HCT116 (cell line): ENCODE measurements around the gene KCTD1. TPM values are rescaled to one million over a fixed set of nuclear protein-coding genes. Genes with fewer than 3 reads are reported as not detected.

Experiments used
- ATAC-seq: fragments of 200-7000 bp; cut with Tn5 transposase; 2 replicates; pipeline ENCODE4 v1.9.1; 2020; ENCODE audit warnings: mild to moderate bottlenecking, moderate library complexity
- BruUV-seq: library from RNA; stranded (reverse); fragments of 400-500 nt; replicated peaks from 2 replicates; lab custom pipeline; 2021; lab: Mats Ljungman, UMichigan
- CTCF ChIA-PET: fragments of 300-600 bp; sonication (Branson Sonifier 250); formaldehyde crosslinking; loops from one replicate; lab custom pipeline; 2021; ENCODE audit warnings: antibody characterized with exemption; lab: Charles Lee
- POLR2A ChIA-PET: fragments of 300-600, 350-600 bp; sonication (Branson Sonifier 250); formaldehyde crosslinking; loops from one replicate; lab custom pipeline; 2021; ENCODE audit warnings: antibody characterized with exemption; lab: Charles Lee
- RAD21 ChIA-PET, 2 experiments: fragments of 300-600 bp; sonication (Branson Sonifier 250); formaldehyde crosslinking; loops; one replicate each; lab custom pipeline; 2023; ENCODE audit warnings: low total read pairs in 2 of 2; ENCODE audit not compliant: uncharacterized antibody in 2 of 2, unreplicated experiment in 2 of 2, low non-redundant PET in 1 of 2; lab: Charles Lee
- DNase-seq: peaks from one replicate; pipeline ENCODE4 v3.0.0-alpha.2; 2010; ENCODE audit warnings: low read depth, low spot score
- H2AFZ ChIP-seq: fragments of 200-600 bp; shearing (Covaris generic), sonication (generic); 2 replicates; pipeline ENCODE4 v1.6.1; 2017; ENCODE audit warnings: low read depth, mixed run types, mixed read lengths, antibody characterized with exemption, low read length; ENCODE audit not compliant: poor library complexity, severe bottlenecking
- H3K27ac ChIP-seq: 2 replicates; pipeline ENCODE4 v1.5.1; 2012; ENCODE audit warnings: low read depth, low read length
- H3K27me3 ChIP-seq: fragments of 200-600 bp; sonication (generic); 2 replicates; pipeline ENCODE4 v1.6.1; 2016; ENCODE audit warnings: mixed run types, low read length, mixed read lengths; ENCODE audit not compliant: insufficient read depth
- H3K36me3 ChIP-seq, 2 experiments: fragments of 200-500 bp in 1 of 2; fragments of 200-600 bp in 1 of 2; sonication (Bioruptor generic) in 1 of 2; sonication (generic) in 1 of 2; 2 replicates each; pipeline versions ENCODE4 v1.5.1 to v1.6.1; 2014 to 2016; ENCODE audit warnings: low read length in 2 of 2, inconsistent platforms in 1 of 2, mixed read lengths in 1 of 2, mixed run types in 1 of 2; ENCODE audit not compliant: insufficient read depth in 2 of 2, control insufficient read depth in 1 of 2
- H3K4me1 ChIP-seq, 2 experiments: fragments of 200-600 bp in 1 of 2; sonication (generic) in 1 of 2; 2 replicates each; pipeline versions ENCODE4 v1.5.1 to v1.6.1; 2012 to 2017; ENCODE audit warnings: low read length in 2 of 2, inconsistent platforms in 1 of 2, mild to moderate bottlenecking in 1 of 2, mixed read lengths in 1 of 2, mixed run types in 1 of 2, moderate library complexity in 1 of 2; ENCODE audit not compliant: insufficient read depth in 2 of 2, control insufficient read depth in 1 of 2
- H3K4me2 ChIP-seq: fragments of 200-600 bp; sonication (generic); 2 replicates; pipeline ENCODE4 v1.6.1; 2017; ENCODE audit warnings: mixed run types, low read length, mixed read lengths
- H3K4me3 ChIP-seq, 2 experiments: fragments of 200-600 bp in 1 of 2; sonication (generic) in 1 of 2; replicated peaks in 1 of 2; 2 replicates each; pipeline ENCODE4 v1.5.1; 2011 to 2016; ENCODE audit warnings: low read length in 2 of 2, control low read depth in 1 of 2, low read depth in 1 of 2, mild to moderate bottlenecking in 1 of 2, mixed read lengths in 1 of 2, mixed run types in 1 of 2
- H3K79me2 ChIP-seq: fragments of 200-600 bp; sonication (generic); 2 replicates; pipeline ENCODE4 v1.6.1; 2017; ENCODE audit warnings: mild to moderate bottlenecking, mixed run types, low read length, moderate library complexity, mixed read lengths; ENCODE audit not compliant: insufficient read depth
- H3K9ac ChIP-seq: fragments of 200-600 bp; sonication (generic); 2 replicates; pipeline ENCODE4 v1.6.1; 2016; ENCODE audit warnings: low read length, mixed read lengths
- H3K9me2 ChIP-seq: fragments of 200-600 bp; sonication (generic), shearing (Covaris generic); 2 replicates; pipeline ENCODE4 v1.6.1; 2017; ENCODE audit warnings: mixed run types, mild to moderate bottlenecking, moderate library complexity; ENCODE audit not compliant: insufficient read depth
- H3K9me3 ChIP-seq, 2 experiments: fragments of 200-500 bp in 1 of 2; fragments of 200-600 bp in 1 of 2; sonication (Bioruptor generic) in 1 of 2; sonication (generic) in 1 of 2; 2 replicates each; pipeline ENCODE4 v1.6.1; 2014 to 2017; ENCODE audit warnings: low read length in 2 of 2, mixed read lengths in 2 of 2, inconsistent platforms in 1 of 2, low read depth in 1 of 2, mild to moderate bottlenecking in 1 of 2, mixed run types in 1 of 2, moderate library complexity in 1 of 2; ENCODE audit not compliant: control insufficient read depth in 1 of 2, insufficient read depth in 1 of 2
- H4K20me1 ChIP-seq: fragments of 200-600 bp; sonication (generic), shearing (Covaris generic); 2 replicates; pipeline ENCODE4 v1.6.1; 2017; ENCODE audit warnings: mixed run types, mild to moderate bottlenecking, moderate library complexity; ENCODE audit not compliant: insufficient read depth
- ATF3 ChIP-seq: IDR thresholded peaks from 2 replicates; pipeline ENCODE4 v1.6.1; 2012
- CBX3 ChIP-seq: IDR thresholded peaks from 2 replicates; pipeline ENCODE4 v1.6.1; 2012; ENCODE audit warnings: low read depth
- CEBPB ChIP-seq: IDR thresholded peaks from 2 replicates; pipeline ENCODE4 v1.6.1; 2012; ENCODE audit warnings: low read depth
- EGR1 ChIP-seq: IDR thresholded peaks from 2 replicates; pipeline ENCODE4 v1.6.1; 2012; ENCODE audit warnings: low read depth
- ELF1 ChIP-seq: IDR thresholded peaks from 2 replicates; pipeline ENCODE4 v1.6.1; 2012; ENCODE audit warnings: low read depth, borderline replicate concordance
- EZH2 ChIP-seq: fragments of 200-600 bp; sonication (generic); IDR thresholded peaks from 2 replicates; pipeline ENCODE4 v1.6.1; 2017; ENCODE audit warnings: antibody characterized with exemption, mixed run types
- EZH2phosphoT487 ChIP-seq: fragments of 200-600 bp; IDR thresholded peaks from 2 replicates; pipeline ENCODE4 v1.6.1; 2018; ENCODE audit warnings: antibody characterized with exemption, borderline replicate concordance
- JUND ChIP-seq: IDR thresholded peaks from 2 replicates; pipeline ENCODE4 v1.6.1; 2012
- SRF ChIP-seq: IDR thresholded peaks from 2 replicates; pipeline ENCODE4 v1.6.1; 2012; ENCODE audit warnings: low read depth
- ZFX ChIP-seq: fragments of 450-650 bp; IDR thresholded peaks from 2 replicates; pipeline ENCODE4 v1.6.1; 2017
- intact Hi-C: fragments of 100-400 bp; cut with micrococcal nuclease; formaldehyde crosslinking; loops from 2 replicates; pipeline ENCODE4 v1.10.0; 2022
- total RNA-seq: library from RNA; stranded (reverse); gene quantifications from one replicate; pipeline ENCODE4 v1.2.1, GENCODE V29; 2021; ENCODE audit not compliant: unreplicated experiment
- TF ChIP-seq, protein P1 (sequence below): IDR thresholded peaks from 2 replicates; pipeline ENCODE4 v1.6.1; 2011; ENCODE audit warnings: mild to moderate bottlenecking, low read length, moderate library complexity; ENCODE audit not compliant: insufficient replicate concordance; ENCODE audit errors: extremely low read depth
- TF ChIP-seq, protein P2 (sequence below): IDR thresholded peaks from 2 replicates; pipeline ENCODE4 v1.6.1; 2012; ENCODE audit warnings: low read depth

The KCTD1 gene
- total RNA-seq, 1 experiment from 2014 or later: 16.8 TPM

GRCh38 chr18:26526128-26526965, 22.0 kb downstream of the KCTD1 start:
- no peaks in the 10 kb centered on the region for H3K27me3 ChIP-seq
- H3K79me2 ChIP-seq: no peaks in the 10 kb centered on the region
- ChIA-PET CTCF (interaction anchor here (1.4 kb wide), 1 partner anchor 143 kb away, joined by 3 read pairs; no protein-coding TSS in a partner anchor), RAD21 (no interaction called here), POLR2A (no interaction called here)
- H3K9ac ChIP-seq: no peak overlapping the region
- ATAC-seq (no peak), DNase-seq (no peak)
- H3K9me3 ChIP-seq: no peaks in the 10 kb centered on the region
- no peak overlapping the region for H3K4me3 ChIP-seq
- H2AFZ ChIP-seq: no peak overlapping the region
- BruUV-seq: no TSS peak
- H4K20me1 ChIP-seq: no peaks in the 10 kb centered on the region
- TF ChIP-seq SRF: no peak
- no peak overlapping the region for H3K27ac ChIP-seq
- H3K4me2 ChIP-seq: no peak overlapping the region
- intact Hi-C loops: no loop called here
- peaks cover 0 to 9% of the 10 kb centered on the region in 2 experiments; a peak in 1 of 4 replicates for H3K4me1 ChIP-seq
- no peaks in the 10 kb centered on the region for H3K36me3 ChIP-seq
- no peaks in the 10 kb centered on the region for H3K9me2 ChIP-seq

- no peak overlapping the region for H3K4me3 ChIP-seq
- CTCF ChIA-PET: no interaction called here
- RAD21 ChIA-PET: no interaction called here
- BruUV-seq: no TSS peak
- H3K36me3 ChIP-seq: no peaks in the 10 kb centered on the region
- H3K4me1 ChIP-seq: peaks cover 0 to 9% of the 10 kb centered on the region in 2 experiments; a peak in 1 of 4 replicates
- intact Hi-C loops: no loop called here
- no peak overlapping the region for H3K27ac ChIP-seq
- H3K4me2 ChIP-seq: no peak overlapping the region
- no peaks in the 10 kb centered on the region for H3K27me3 ChIP-seq
- DNase-seq: no peak
- ATAC-seq: no peak
- POLR2A ChIA-PET: no interaction called here
- H3K9ac ChIP-seq: no peak overlapping the region
- no peaks in the 10 kb centered on the region for H3K9me3 ChIP-seq
- no peaks in the 10 kb centered on the region for H3K9me2 ChIP-seq
- H3K79me2 ChIP-seq: no peaks in the 10 kb centered on the region
- no peaks in the 10 kb centered on the region for H4K20me1 ChIP-seq
- H2AFZ ChIP-seq: no peak overlapping the region
- TF ChIP-seq, protein P1, sequence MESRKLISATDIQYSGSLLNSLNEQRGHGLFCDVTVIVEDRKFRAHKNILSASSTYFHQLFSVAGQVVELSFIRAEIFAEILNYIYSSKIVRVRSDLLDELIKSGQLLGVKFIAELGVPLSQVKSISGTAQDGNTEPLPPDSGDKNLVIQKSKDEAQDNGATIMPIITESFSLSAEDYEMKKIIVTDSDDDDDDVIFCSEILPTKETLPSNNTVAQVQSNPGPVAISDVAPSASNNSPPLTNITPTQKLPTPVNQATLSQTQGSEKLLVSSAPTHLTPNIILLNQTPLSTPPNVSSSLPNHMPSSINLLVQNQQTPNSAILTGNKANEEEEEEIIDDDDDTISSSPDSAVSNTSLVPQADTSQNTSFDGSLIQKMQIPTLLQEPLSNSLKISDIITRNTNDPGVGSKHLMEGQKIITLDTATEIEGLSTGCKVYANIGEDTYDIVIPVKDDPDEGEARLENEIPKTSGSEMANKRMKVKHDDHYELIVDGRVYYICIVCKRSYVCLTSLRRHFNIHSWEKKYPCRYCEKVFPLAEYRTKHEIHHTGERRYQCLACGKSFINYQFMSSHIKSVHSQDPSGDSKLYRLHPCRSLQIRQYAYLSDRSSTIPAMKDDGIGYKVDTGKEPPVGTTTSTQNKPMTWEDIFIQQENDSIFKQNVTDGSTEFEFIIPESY: no peak
- TF ChIP-seq EZH2 (no peak), CBX3 (no peak), EGR1 (no peak), EZH2phosphoT487 (no peak), ZFX (no peak), ATF3 (no peak), CEBPB (no peak), ELF1 (no peak), JUND (no peak)
- TF ChIP-seq, protein P2, sequence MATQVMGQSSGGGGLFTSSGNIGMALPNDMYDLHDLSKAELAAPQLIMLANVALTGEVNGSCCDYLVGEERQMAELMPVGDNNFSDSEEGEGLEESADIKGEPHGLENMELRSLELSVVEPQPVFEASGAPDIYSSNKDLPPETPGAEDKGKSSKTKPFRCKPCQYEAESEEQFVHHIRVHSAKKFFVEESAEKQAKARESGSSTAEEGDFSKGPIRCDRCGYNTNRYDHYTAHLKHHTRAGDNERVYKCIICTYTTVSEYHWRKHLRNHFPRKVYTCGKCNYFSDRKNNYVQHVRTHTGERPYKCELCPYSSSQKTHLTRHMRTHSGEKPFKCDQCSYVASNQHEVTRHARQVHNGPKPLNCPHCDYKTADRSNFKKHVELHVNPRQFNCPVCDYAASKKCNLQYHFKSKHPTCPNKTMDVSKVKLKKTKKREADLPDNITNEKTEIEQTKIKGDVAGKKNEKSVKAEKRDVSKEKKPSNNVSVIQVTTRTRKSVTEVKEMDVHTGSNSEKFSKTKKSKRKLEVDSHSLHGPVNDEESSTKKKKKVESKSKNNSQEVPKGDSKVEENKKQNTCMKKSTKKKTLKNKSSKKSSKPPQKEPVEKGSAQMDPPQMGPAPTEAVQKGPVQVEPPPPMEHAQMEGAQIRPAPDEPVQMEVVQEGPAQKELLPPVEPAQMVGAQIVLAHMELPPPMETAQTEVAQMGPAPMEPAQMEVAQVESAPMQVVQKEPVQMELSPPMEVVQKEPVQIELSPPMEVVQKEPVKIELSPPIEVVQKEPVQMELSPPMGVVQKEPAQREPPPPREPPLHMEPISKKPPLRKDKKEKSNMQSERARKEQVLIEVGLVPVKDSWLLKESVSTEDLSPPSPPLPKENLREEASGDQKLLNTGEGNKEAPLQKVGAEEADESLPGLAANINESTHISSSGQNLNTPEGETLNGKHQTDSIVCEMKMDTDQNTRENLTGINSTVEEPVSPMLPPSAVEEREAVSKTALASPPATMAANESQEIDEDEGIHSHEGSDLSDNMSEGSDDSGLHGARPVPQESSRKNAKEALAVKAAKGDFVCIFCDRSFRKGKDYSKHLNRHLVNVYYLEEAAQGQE: no peak
Observed at GRCh38 chr18:26524504-26525351, 23.6 kb downstream of the KCTD1 start.
